A673 (cell line): ENCODE measurements around the gene MOBP. TPM values are rescaled to one million over a fixed set of nuclear protein-coding genes. Genes with fewer than 3 reads are reported as not detected.

Experiments used
- BruUV-seq: library from RNA; stranded (reverse); fragments of 400-500 nt; replicated peaks from 2 replicates; lab custom pipeline; 2021; lab: Mats Ljungman, UMichigan
- CTCF ChIA-PET: fragments of 300-600 bp; sonication (Branson Sonifier 250); formaldehyde crosslinking; loops from one replicate; lab custom pipeline; 2022; ENCODE audit warnings: antibody characterized with exemption; lab: Charles Lee
- POLR2A ChIA-PET: fragments of 300-600 bp; sonication (Branson Sonifier 250); formaldehyde crosslinking; loops from one replicate; lab custom pipeline; 2022; ENCODE audit warnings: antibody characterized with exemption; ENCODE audit not compliant: low non-redundant PET; lab: Charles Lee
- DNase-seq: peaks from one replicate; pipeline ENCODE4 v3.0.0-alpha.2; 2015; ENCODE audit warnings: low spot score
- H3K27ac ChIP-seq: fragments of 200-600 bp; sonication (generic); 2 replicates; pipeline ENCODE4 v1.5.1; 2016; ENCODE audit warnings: mixed run types, low read depth, mild to moderate bottlenecking, mixed read lengths, antibody characterized with exemption, low read length; ENCODE audit not compliant: poor library complexity, severe bottlenecking
- H3K27me3 ChIP-seq: fragments of 200-600 bp; sonication (generic); replicated peaks from 2 replicates; pipeline ENCODE4 v1.6.1; 2017; ENCODE audit warnings: mixed run types, low read depth, mild to moderate bottlenecking, mixed read lengths, antibody characterized with exemption, low read length; ENCODE audit not compliant: insufficient read depth, poor library complexity
- H3K36me3 ChIP-seq: fragments of 200-600 bp; sonication (generic); 2 replicates; pipeline ENCODE4 v1.6.1; 2016; ENCODE audit warnings: mixed run types, mild to moderate bottlenecking, mixed read lengths, antibody characterized with exemption, low read length; ENCODE audit not compliant: insufficient read depth, poor library complexity, severe bottlenecking
- H3K4me1 ChIP-seq: fragments of 200-600 bp; sonication (generic); 2 replicates; pipeline ENCODE4 v1.6.1; 2017; ENCODE audit warnings: mixed run types, mild to moderate bottlenecking, mixed read lengths, antibody characterized with exemption, low read length; ENCODE audit not compliant: insufficient read depth, poor library complexity, severe bottlenecking
- H3K4me3 ChIP-seq: fragments of 200-600 bp; sonication (generic); 2 replicates; pipeline ENCODE4 v1.5.1; 2016; ENCODE audit warnings: low read depth, mixed run types, mild to moderate bottlenecking, mixed read lengths, low read length; ENCODE audit not compliant: poor library complexity, severe bottlenecking
- H3K9me3 ChIP-seq: fragments of 200-600 bp; sonication (generic); 2 replicates; pipeline ENCODE4 v1.6.1; 2016; ENCODE audit warnings: mixed run types, low read depth, mild to moderate bottlenecking, mixed read lengths, antibody characterized with exemption, low read length; ENCODE audit not compliant: poor library complexity, severe bottlenecking
- EZH2 ChIP-seq: fragments of 200-600 bp; sonication (generic); IDR thresholded peaks from 2 replicates; pipeline ENCODE4 v1.6.1; 2017; ENCODE audit warnings: borderline replicate concordance, low read depth, mild to moderate bottlenecking, mixed read lengths, antibody characterized with exemption, low read length; ENCODE audit not compliant: poor library complexity, severe bottlenecking
- intact Hi-C: fragments of 100-400 bp; cut with micrococcal nuclease; formaldehyde crosslinking; loops from one replicate; pipeline ENCODE4 v1.10.0; 2022; ENCODE audit not compliant: unreplicated experiment
- total RNA-seq: library from RNA; stranded (reverse); gene quantifications from 2 replicates; pipeline ENCODE4 v1.2.3, GENCODE V29; 2021
- TF ChIP-seq, protein P1 (sequence below): fragments of 300-800, 200-600 bp; sonication (generic); conservative IDR thresholded peaks from 2 replicates; pipeline ENCODE4 v1.5.1; 2017; ENCODE audit warnings: low read depth, mild to moderate bottlenecking, antibody characterized with exemption, low read length, moderate library complexity, mixed read lengths

MOBP gene
- total RNA-seq, 1 experiment from 2014 or later: 0.19 TPM

DNA sequence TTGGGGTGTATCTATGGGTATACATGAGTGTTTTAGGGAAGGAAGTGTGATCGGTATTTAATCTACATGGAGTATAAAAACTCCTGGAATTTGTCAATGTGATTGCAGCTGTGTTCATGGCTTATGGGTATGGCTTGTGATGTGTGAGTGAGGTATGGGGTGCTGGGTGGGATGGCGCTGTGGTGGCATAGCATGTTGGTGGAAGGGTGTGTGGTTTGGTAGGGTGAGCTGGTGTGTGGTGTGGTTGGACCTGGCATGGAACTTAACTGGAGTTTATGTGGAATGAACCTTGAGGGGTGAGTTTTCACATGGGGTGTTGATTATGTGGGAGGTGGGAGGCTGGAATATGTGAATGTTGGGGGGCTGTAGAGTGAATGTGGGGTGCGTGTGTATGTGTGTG is 492 bp upstream of the MOBP start:
- H3K36me3 ChIP-seq: no peaks in the 10 kb centered on the region
- no peaks in the 10 kb centered on the region for H3K9me3 ChIP-seq
- BruUV-seq: no TSS peak
- no peak overlapping the region for H3K27ac ChIP-seq
- DNase-seq: no peak
- H3K4me3 ChIP-seq: no peak overlapping the region
- no peaks in the 10 kb centered on the region for H3K27me3 ChIP-seq
- CTCF ChIA-PET: no interaction called here
- intact Hi-C loops: no loop called here
- TF ChIP-seq EZH2: no peak
- TF ChIP-seq, protein P1, sequence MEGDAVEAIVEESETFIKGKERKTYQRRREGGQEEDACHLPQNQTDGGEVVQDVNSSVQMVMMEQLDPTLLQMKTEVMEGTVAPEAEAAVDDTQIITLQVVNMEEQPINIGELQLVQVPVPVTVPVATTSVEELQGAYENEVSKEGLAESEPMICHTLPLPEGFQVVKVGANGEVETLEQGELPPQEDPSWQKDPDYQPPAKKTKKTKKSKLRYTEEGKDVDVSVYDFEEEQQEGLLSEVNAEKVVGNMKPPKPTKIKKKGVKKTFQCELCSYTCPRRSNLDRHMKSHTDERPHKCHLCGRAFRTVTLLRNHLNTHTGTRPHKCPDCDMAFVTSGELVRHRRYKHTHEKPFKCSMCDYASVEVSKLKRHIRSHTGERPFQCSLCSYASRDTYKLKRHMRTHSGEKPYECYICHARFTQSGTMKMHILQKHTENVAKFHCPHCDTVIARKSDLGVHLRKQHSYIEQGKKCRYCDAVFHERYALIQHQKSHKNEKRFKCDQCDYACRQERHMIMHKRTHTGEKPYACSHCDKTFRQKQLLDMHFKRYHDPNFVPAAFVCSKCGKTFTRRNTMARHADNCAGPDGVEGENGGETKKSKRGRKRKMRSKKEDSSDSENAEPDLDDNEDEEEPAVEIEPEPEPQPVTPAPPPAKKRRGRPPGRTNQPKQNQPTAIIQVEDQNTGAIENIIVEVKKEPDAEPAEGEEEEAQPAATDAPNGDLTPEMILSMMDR: no peak
- POLR2A ChIA-PET: no interaction called here
- H3K4me1 ChIP-seq: no peaks in the 10 kb centered on the region

DNA sequence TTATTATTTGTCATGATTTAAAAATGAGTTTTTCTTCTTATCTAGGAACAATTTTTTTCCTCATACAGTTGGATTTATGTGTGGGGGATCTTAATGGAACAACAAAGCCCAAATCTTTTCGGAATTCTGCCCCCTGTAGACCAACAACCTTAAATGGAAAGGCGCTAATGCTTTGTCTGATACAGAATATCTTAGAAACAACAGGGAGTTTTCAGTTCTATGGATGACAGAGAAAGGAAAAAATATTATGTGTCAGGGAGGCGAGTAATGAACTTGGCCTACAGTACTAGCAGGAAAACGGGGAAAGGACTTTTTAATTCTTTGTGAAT is 592 bp downstream of the MOBP start:
- H3K9me3 ChIP-seq: no peaks in the 10 kb centered on the region
- BruUV-seq: no TSS peak
- DNase-seq: no peak
- ChIA-PET CTCF (no interaction called here), POLR2A (no interaction called here)
- no peak overlapping the region for H3K27ac ChIP-seq
- no peaks in the 10 kb centered on the region for H3K36me3 ChIP-seq
- TF ChIP-seq, protein P1: no peak
- TF ChIP-seq EZH2: no peak
- H3K4me3 ChIP-seq: no peak overlapping the region
- no peaks in the 10 kb centered on the region for H3K4me1 ChIP-seq
- intact Hi-C loops: no loop called here
- H3K27me3 ChIP-seq: no peaks in the 10 kb centered on the region

DNA sequence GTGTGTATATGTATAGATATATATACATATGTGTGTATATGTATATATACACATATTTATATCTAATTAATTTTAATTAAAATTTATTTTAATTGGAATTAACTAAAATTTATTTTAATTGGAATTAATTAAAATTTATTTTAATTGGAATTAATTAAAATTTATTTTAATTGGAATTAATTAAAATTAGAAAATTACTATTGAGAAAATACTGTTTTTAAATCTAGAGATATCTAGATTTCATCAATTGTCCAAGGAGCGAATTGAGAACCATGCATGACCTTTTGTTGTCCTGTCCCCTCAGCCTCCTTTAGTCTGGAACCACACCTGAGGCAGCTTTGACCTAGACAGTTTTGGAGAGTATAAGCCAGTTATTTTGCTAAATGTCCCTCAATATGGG is 1.8 kb downstream of the MOBP start:
- H3K27ac ChIP-seq: no peak overlapping the region
- H3K4me1 ChIP-seq: no peaks in the 10 kb centered on the region
- no peak for TF ChIP-seq EZH2
- TF ChIP-seq, protein P1: no peak
- intact Hi-C loops: no loop called here
- no peak overlapping the region for H3K4me3 ChIP-seq
- DNase-seq: no peak
- no peaks in the 10 kb centered on the region for H3K9me3 ChIP-seq
- no peaks in the 10 kb centered on the region for H3K36me3 ChIP-seq
- POLR2A ChIA-PET: no interaction called here
- CTCF ChIA-PET: no interaction called here
- no peaks in the 10 kb centered on the region for H3K27me3 ChIP-seq
- BruUV-seq: no TSS peak
